ENCODE measurements around the gene KRTAP3-3.

KRTAP3-3 gene

GRCh38 chr17:41016578-41017215, 22.7 kb upstream of the KRTAP3-3 start:
- FAIRE-seq (no peak), DNase-seq (ENCODE audit: insufficient read length) (no peak)
- TF ChIP-seq POLR2AphosphoS5 (IDR thresholded peaks at IDR 0.05; ENCODE audit: low read depth, low read length) (no peak), TAF1 (IDR thresholded peaks at IDR 0.05; ENCODE audit: borderline replicate concordance, low read depth, low read length) (no peak), POLR2A (IDR thresholded peaks at IDR 0.05; ENCODE audit: low read depth, low read length) (no peak)

DNA sequence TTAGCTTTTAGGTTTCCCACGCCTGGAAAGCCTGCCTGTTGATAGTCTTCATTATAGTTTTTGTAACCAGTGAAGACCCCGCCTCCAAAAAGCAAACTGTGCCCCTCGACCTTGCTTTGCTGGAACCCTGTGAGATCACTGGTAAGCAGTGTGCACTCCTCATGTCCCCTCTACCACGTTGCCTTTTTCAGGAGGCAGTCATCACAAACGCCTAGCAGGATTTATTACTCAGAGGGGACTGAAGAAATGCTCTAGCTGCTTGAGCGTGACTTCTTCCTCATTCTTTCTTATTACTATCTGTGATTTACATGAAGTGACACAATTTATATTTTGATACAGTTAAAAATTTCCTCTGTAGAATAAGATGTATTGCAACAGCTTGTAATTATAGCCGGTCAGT, 21.5 kb upstream of the KRTAP3-3 start:
- FAIRE-seq: no peak
- no peak for DNase-seq (ENCODE audit: insufficient read length)
- TF ChIP-seq TAF1 (IDR thresholded peaks at IDR 0.05; ENCODE audit: borderline replicate concordance, low read depth, low read length): no peak
- no peak for TF ChIP-seq POLR2AphosphoS5 (IDR thresholded peaks at IDR 0.05; ENCODE audit: low read depth, low read length)
- no peak for TF ChIP-seq POLR2A (IDR thresholded peaks at IDR 0.05; ENCODE audit: low read depth, low read length)

DNA sequence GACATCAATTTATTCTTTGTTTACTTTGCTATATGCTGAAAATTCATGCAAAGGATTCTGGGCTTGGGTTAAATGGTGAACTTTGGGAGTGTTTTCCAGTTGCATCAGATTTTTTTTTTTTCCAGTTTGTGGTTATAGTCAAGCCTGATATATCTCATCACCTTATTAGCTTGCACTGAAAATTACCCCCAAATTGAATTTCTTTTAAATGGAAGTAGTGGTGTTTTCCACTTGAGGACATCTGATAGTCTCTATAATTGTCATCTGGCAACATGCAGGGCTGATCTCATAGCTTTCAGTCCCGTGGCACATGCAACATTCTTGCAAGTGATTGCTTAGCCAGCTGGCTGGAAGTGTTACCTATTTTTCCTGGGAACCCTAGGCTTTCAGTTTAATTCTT, 19.6 kb upstream of the KRTAP3-3 start:
- DNase-seq (ENCODE audit: insufficient read length): no peak
- no peak for FAIRE-seq
- TF ChIP-seq TAF1 (IDR thresholded peaks at IDR 0.05; ENCODE audit: borderline replicate concordance, low read depth, low read length): no peak
- no peak for TF ChIP-seq POLR2A (IDR thresholded peaks at IDR 0.05; ENCODE audit: low read depth, low read length)
- no peak for TF ChIP-seq POLR2AphosphoS5 (IDR thresholded peaks at IDR 0.05; ENCODE audit: low read depth, low read length)

GRCh38 chr17:41013181-41013580, 19.2 kb upstream of the KRTAP3-3 start:
- TF ChIP-seq TAF1 (IDR thresholded peaks at IDR 0.05; ENCODE audit: borderline replicate concordance, low read depth, low read length) (no peak), POLR2AphosphoS5 (IDR thresholded peaks at IDR 0.05; ENCODE audit: low read depth, low read length) (no peak), POLR2A (IDR thresholded peaks at IDR 0.05; ENCODE audit: low read depth, low read length) (no peak)
- FAIRE-seq: no peak
- DNase-seq (ENCODE audit: insufficient read length): no peak

GRCh38 chr17:41012326-41013120, 18.6 kb upstream of the KRTAP3-3 start:
- TF ChIP-seq POLR2AphosphoS5 (IDR thresholded peaks at IDR 0.05; ENCODE audit: low read depth, low read length) (no peak), POLR2A (IDR thresholded peaks at IDR 0.05; ENCODE audit: low read depth, low read length) (no peak), TAF1 (IDR thresholded peaks at IDR 0.05; ENCODE audit: borderline replicate concordance, low read depth, low read length) (no peak)
- DNase-seq (ENCODE audit: insufficient read length) (no peak), FAIRE-seq (no peak)

- TF ChIP-seq POLR2A (IDR thresholded peaks at IDR 0.05; ENCODE audit: low read depth, low read length) (no peak), TAF1 (IDR thresholded peaks at IDR 0.05; ENCODE audit: borderline replicate concordance, low read depth, low read length) (no peak), POLR2AphosphoS5 (IDR thresholded peaks at IDR 0.05; ENCODE audit: low read depth, low read length) (no peak)
- DNase-seq (ENCODE audit: insufficient read length): no peak
- FAIRE-seq: no peak
Measured at GRCh38 chr17:41010441-41010840, 16.5 kb upstream of the KRTAP3-3 start.

GRCh38 chr17:41009936-41010335, 16.0 kb upstream of the KRTAP3-3 start:
- DNase-seq (ENCODE audit: insufficient read length) (no peak), FAIRE-seq (no peak)
- TF ChIP-seq POLR2AphosphoS5 (IDR thresholded peaks at IDR 0.05; ENCODE audit: low read depth, low read length) (no peak), TAF1 (IDR thresholded peaks at IDR 0.05; ENCODE audit: borderline replicate concordance, low read depth, low read length) (no peak), POLR2A (IDR thresholded peaks at IDR 0.05; ENCODE audit: low read depth, low read length) (no peak)

DNA sequence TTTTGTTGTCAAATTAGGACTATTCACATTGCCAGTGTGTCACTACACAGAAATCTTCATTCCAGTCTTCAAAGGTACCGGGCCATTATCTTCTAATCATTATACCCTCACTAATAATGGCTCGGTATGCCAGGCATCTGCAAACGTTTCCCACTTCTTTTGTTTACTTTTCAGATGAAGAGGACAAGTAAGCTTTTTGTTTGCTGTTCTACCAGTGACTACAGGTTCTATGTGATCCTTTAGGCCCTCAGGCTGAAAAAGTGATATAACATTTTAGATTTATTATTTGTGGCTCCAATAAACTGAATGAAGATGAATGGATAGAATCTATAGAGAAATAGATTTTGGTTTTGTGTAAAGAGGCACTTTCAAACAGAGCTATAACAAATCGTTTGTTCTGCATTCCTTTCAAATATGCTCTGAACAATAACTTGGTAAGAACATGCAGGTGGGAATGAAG, 15.4 kb upstream of the KRTAP3-3 start:
- no peak for DNase-seq (ENCODE audit: insufficient read length)
- no peak for FAIRE-seq
- TF ChIP-seq POLR2A (IDR thresholded peaks at IDR 0.05; ENCODE audit: low read depth, low read length) (no peak), TAF1 (IDR thresholded peaks at IDR 0.05; ENCODE audit: borderline replicate concordance, low read depth, low read length) (no peak), POLR2AphosphoS5 (IDR thresholded peaks at IDR 0.05; ENCODE audit: low read depth, low read length) (no peak)

DNA sequence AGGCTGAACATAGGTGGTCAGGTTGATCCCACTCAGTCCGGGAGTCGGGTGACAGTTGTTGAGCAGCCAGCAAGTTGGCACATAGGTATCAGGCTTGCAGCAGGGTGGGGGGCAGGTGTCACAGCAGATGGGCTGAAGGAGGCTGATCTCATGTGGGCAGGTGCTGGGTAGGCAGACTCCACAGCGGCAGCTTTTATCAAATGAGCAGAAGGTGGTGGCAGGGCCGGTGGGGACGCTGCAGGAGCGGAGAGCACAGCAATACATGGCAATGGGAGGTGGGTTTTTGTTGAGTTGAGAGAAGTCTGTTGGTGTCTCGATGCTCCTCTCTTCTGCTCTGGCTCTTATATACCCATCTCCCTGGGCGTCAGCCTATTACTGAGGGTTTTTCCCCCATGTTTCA, 14.8 kb upstream of the KRTAP3-3 start, which contains the start of gene KRTAP3-1:
Gene KRTAP3-1, minus strand, starts transcription at position 318 of the 400 bp plus-strand sequence. Its CDS starts 54 bp downstream, at position 264.
- TF ChIP-seq TAF1 (IDR thresholded peaks at IDR 0.05; ENCODE audit: borderline replicate concordance, low read depth, low read length) (no peak), POLR2AphosphoS5 (IDR thresholded peaks at IDR 0.05; ENCODE audit: low read depth, low read length) (no peak), POLR2A (IDR thresholded peaks at IDR 0.05; ENCODE audit: low read depth, low read length) (no peak)
- FAIRE-seq (no peak), DNase-seq (ENCODE audit: insufficient read length) (no peak)

- no peak for FAIRE-seq
- no peak for TF ChIP-seq TAF1 (IDR thresholded peaks at IDR 0.05; ENCODE audit: borderline replicate concordance, low read depth, low read length)
- no peak for TF ChIP-seq POLR2AphosphoS5 (IDR thresholded peaks at IDR 0.05; ENCODE audit: low read depth, low read length)
- no peak for TF ChIP-seq POLR2A (IDR thresholded peaks at IDR 0.05; ENCODE audit: low read depth, low read length)
- DNase-seq (ENCODE audit: insufficient read length): no peak
Measured at GRCh38 chr17:41004397-41004796, 10.4 kb upstream of the KRTAP3-3 start.

DNA sequence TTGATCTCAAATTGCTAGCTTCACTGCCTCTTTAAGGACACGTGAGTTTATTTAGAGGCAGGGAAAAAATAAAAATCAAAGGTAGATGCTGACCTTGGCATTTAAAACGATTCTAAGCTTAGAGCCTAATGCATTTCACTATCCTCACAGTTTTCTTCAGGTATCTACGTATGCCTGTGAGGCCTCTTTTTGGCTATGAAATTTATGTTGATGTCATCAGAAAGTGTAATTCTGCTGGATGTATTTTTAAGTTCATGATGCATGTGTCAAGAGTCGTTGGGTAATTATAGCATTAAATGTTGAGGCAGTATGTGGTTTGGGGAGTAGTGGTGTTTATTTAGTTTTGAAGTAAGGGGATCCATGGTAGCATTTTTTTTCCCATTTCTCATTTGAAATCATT, 10.0 kb upstream of the KRTAP3-3 start:
- no peak for TF ChIP-seq POLR2AphosphoS5 (IDR thresholded peaks at IDR 0.05; ENCODE audit: low read depth, low read length)
- no peak for DNase-seq (ENCODE audit: insufficient read length)
- FAIRE-seq: no peak

- TF ChIP-seq POLR2AphosphoS5 (IDR thresholded peaks at IDR 0.05; ENCODE audit: low read depth, low read length) (no peak), POLR2A (IDR thresholded peaks at IDR 0.05; ENCODE audit: low read depth, low read length) (no peak), TAF1 (IDR thresholded peaks at IDR 0.05; ENCODE audit: borderline replicate concordance, low read depth, low read length) (no peak)
- DNase-seq (ENCODE audit: insufficient read length) (no peak), FAIRE-seq (no peak)
Measured at GRCh38 chr17:41002814-41003213, 8.8 kb upstream of the KRTAP3-3 start.
